Right atrium auricular region (tissue), 2 donors: ENCODE measurements around the gene IL12RB2. TPM values are rescaled to one million over a fixed set of nuclear protein-coding genes. Genes with fewer than 3 reads are reported as not detected.

Source experiments
- DNase-seq: peaks from one replicate; pipeline ENCODE4 v3.0.0-alpha.2; 2019; ENCODE audit warnings: low spot score
- H3K27ac ChIP-seq, 2 donors: fragments of 200-600 bp; sonication (generic); 1 replicate in 1 of 2; 2 replicates in 1 of 2; pipeline ENCODE4 v1.5.1; 2016 to 2019
- H3K27me3 ChIP-seq, 2 donors: fragments of 200-600 bp; sonication (generic); one replicate each; pipeline versions ENCODE4 v1.5.1 to v1.6.0; 2017 to 2019
- H3K36me3 ChIP-seq: fragments of 200-600 bp; sonication (generic); one replicate; pipeline ENCODE4 v1.5.1; 2016
- H3K4me1 ChIP-seq, 2 donors: fragments of 200-600 bp; sonication (generic); one replicate each; pipeline versions ENCODE4 v1.5.1 to v1.6.0; 2017 to 2019
- H3K4me3 ChIP-seq, 2 donors: fragments of 200-600 bp; sonication (generic); 1 replicate in 1 of 2; 2 replicates in 1 of 2; pipeline ENCODE4 v1.5.1; 2017 to 2019; ENCODE audit warnings: mild to moderate bottlenecking in 1 of 2, moderate library complexity in 1 of 2
- H3K9me3 ChIP-seq, 2 donors: fragments of 200-600 bp; sonication (generic); one replicate each; pipeline ENCODE4 v1.5.1; 2019
- total RNA-seq, 2 donors: library from RNA; depleted of rRNA; stranded (reverse); fragments of >200 nt; gene quantifications; one replicate each; pipeline ENCODE4 v1.1.0, GENCODE V29; 2016
- TF ChIP-seq, protein P1 (sequence below), 2 donors: fragments of 200-600 bp; sonication (generic); IDR thresholded peaks; one replicate each; pipeline ENCODE4 v1.5.1; 2019; ENCODE audit warnings: antibody characterized with exemption in 2 of 2

IL12RB2 gene
- total RNA-seq, 2 donors from 2014 or later = 0.43 to 0.44 TPM

DNA sequence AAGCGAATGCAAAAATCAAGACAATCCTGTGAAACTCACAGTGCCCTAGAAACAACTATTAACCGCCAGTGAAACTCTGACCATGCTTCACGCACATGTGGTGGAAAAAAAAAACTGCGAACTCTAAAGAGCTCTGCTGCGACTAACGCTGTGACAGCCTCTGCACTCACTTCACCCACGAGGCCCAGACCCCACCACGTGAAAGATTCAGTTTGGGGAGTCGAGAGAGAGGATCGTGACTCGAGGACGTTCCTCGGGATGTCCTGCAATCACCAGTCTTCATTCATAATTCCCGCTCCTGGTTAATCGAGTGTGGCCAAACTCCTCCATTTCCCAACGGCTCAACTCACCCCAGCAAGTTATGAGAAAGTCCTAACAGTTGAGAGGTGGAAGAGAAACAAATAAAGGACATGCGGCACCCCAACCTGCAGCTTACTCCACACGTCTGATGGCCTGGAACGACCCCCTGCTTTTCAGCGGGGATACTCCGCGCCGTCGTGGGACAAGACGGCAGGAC is 121.4 kb downstream of the IL12RB2 start:
- H3K27me3 ChIP-seq = no peaks in the 10 kb centered on the region
- TF ChIP-seq, protein P1, sequence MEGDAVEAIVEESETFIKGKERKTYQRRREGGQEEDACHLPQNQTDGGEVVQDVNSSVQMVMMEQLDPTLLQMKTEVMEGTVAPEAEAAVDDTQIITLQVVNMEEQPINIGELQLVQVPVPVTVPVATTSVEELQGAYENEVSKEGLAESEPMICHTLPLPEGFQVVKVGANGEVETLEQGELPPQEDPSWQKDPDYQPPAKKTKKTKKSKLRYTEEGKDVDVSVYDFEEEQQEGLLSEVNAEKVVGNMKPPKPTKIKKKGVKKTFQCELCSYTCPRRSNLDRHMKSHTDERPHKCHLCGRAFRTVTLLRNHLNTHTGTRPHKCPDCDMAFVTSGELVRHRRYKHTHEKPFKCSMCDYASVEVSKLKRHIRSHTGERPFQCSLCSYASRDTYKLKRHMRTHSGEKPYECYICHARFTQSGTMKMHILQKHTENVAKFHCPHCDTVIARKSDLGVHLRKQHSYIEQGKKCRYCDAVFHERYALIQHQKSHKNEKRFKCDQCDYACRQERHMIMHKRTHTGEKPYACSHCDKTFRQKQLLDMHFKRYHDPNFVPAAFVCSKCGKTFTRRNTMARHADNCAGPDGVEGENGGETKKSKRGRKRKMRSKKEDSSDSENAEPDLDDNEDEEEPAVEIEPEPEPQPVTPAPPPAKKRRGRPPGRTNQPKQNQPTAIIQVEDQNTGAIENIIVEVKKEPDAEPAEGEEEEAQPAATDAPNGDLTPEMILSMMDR (IDR thresholded peaks at IDR 0.05) = no peak
- peaks cover 0 to 33% of the 10 kb centered on the region in 2 donors for H3K4me1 ChIP-seq
- peaks cover 22% of the 10 kb centered on the region for H3K36me3 ChIP-seq
- no peak for DNase-seq
- peak overlapping the region; percentile 86 to 95 for H3K4me3 ChIP-seq
- H3K27ac ChIP-seq = peak overlapping the region; percentile 85 to 97
- H3K9me3 ChIP-seq = no peaks in the 10 kb centered on the region

DNA sequence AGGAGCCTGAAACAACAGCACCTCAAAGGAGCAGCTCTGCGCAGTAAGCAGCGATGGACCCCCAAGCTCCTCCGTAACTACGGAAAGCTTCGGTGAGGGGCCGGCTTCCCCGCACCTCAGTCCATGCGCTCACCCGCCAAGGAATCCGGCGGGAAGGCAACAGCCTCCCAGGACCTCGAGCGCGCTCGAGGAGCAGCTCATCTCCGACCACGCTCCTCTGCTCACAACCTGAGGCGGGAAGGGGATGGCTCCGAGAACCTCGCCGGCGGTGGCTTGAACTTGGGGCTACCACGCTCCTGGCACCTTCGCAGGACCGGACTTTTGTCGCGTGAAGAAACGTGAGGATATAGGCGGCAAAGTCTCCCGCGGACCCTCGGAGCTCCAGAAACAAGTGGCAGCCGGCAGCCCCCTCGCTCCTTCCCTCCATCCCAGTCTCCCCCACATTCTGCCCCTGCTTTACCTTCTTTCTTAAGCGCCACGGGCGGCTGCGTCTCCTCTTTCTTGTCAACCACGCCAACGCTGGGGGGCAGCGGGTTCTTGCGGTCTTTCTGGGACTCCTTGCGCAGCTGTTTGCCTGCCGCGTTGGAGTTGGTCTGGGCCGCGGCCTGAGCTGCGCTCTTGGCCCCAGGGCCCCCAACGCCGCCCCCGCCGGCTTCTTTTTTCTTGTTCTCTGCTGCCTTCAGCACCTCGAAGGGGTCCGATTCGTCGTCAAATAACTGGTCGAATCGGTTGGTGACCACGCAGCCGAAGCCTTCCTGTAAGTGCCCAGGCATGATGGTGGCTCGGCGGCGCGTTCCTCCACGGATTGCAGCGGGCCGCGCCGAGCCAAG is 122.1 kb downstream of the IL12RB2 start:
- Histone ChIP-seq H3K27ac (peak overlapping the region; percentile 85 to 97), H3K36me3 (peaks cover 16% of the 10 kb centered on the region), H3K4me1 (peaks cover 0 to 33% of the 10 kb centered on the region in 2 donors), H3K27me3 (no peaks in the 10 kb centered on the region), H3K9me3 (no peaks in the 10 kb centered on the region), H3K4me3 (peak overlapping the region; percentile 86 to 95)
- TF ChIP-seq, protein P1 (IDR thresholded peaks at IDR 0.05) = no peak
- no peak for DNase-seq

- TF ChIP-seq, protein P1 (IDR thresholded peaks at IDR 0.05) = no peak
- peaks cover 0 to 31% of the 10 kb centered on the region in 2 donors for H3K4me1 ChIP-seq
- no peaks in the 10 kb centered on the region for H3K9me3 ChIP-seq
- H3K27me3 ChIP-seq = no peaks in the 10 kb centered on the region
- peaks cover 8% of the 10 kb centered on the region for H3K36me3 ChIP-seq
- peak within 1 kb of the TSS; percentile 86 to 95 for H3K4me3 ChIP-seq
- H3K27ac ChIP-seq = peak within 1 kb of the TSS; percentile 85 to 97
- DNase-seq = peak; percentile 95
Observed at GRCh38 chr1:67430358-67431155, 122.9 kb downstream of the IL12RB2 start, which contains the start of gene SERBP1. Gene SERBP1, minus strand, starts transcription at chr1:67430402. Its CDS starts 102 bp downstream, at chr1:67430300.

DNA sequence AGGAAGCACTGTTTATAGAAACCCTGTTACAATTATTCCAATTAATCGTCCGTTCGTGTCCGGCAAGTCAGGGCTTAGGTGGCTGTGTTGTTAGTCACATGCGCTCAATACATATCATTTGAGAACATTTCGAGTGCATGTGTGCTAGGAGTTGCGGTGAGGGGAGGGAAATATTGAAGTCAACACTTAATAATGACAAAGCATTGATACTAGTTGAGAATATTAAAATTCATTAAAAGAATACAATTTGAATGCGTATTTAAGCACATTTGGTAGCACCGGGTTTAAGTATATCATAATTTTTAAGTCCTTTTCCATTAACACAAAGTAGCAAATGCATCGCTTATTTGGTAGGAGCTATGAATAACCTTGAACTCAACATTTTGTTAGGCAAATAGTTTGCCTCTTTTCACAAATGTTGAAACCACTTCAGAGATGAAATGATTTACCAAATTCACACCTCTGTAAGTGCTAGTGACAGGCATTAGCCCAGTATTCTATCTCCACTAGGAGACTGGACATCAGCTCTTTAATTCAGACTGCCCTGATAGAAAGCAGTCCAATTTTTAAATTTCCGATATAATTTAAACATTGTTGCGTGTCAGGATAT is 123.6 kb downstream of the IL12RB2 start:
- peak overlapping the region; percentile 86 to 95 for H3K4me3 ChIP-seq
- DNase-seq = no peak
- peak overlapping the region; percentile 85 to 97 for H3K27ac ChIP-seq
- peaks cover under 1% of the 10 kb centered on the region for H3K36me3 ChIP-seq
- TF ChIP-seq, protein P1 (IDR thresholded peaks at IDR 0.05) = no peak
- peaks cover 0 to 24% of the 10 kb centered on the region in 2 donors for H3K4me1 ChIP-seq
- H3K27me3 ChIP-seq = no peaks in the 10 kb centered on the region
- H3K9me3 ChIP-seq = no peaks in the 10 kb centered on the region

GRCh38 chr1:67431869-67432578 is 124.4 kb downstream of the IL12RB2 start:
- Histone ChIP-seq H3K4me3 (no peak overlapping the region), H3K4me1 (peaks cover 0 to 16% of the 10 kb centered on the region in 2 donors), H3K27me3 (no peaks in the 10 kb centered on the region), H3K36me3 (no peaks in the 10 kb centered on the region), H3K27ac (peak overlapping the region; percentile 85 to 97), H3K9me3 (no peaks in the 10 kb centered on the region)
- TF ChIP-seq, protein P1 (IDR thresholded peaks at IDR 0.05) = no peak
- no peak for DNase-seq
